NCI-H1092 (cell line): ENCODE data around the gene PEMT.

ENCODE experiments used
- DNase-seq: peaks from one replicate; lab custom pipeline; 2025; lab: John Stamatoyannopoulos, UW

The PEMT gene

GRCh38 chr17:17535957-17536356 lies 55.6 kb downstream of the PEMT start:
- no peak for DNase-seq

- DNase-seq: no peak
These were observed 57.5 kb downstream of the PEMT start for GRCh38 chr17:17533901-17534441.

- no peak for DNase-seq
These were observed 58.5 kb downstream of the PEMT start for GRCh38 chr17:17532991-17533390.

- DNase-seq: no peak
These were observed 60.4 kb downstream of the PEMT start for GRCh38 chr17:17531156-17531555.

- DNase-seq: no peak
These were observed 62.5 kb downstream of the PEMT start for GRCh38 chr17:17528696-17529652.

GRCh38 chr17:17527956-17528500 lies 63.5 kb downstream of the PEMT start:
- no peak for DNase-seq

GRCh38 chr17:17527534-17527933 lies 64.0 kb downstream of the PEMT start:
- no peak for DNase-seq

- DNase-seq: peak; percentile 50
These were observed 65.1 kb downstream of the PEMT start for GRCh38 chr17:17526369-17526768.

- no peak for DNase-seq
These were observed 65.6 kb downstream of the PEMT start for GRCh38 chr17:17525956-17526355.

GRCh38 chr17:17525311-17525710 lies 66.2 kb downstream of the PEMT start:
- peak; percentile 51 for DNase-seq

GRCh38 chr17:17523731-17524490 lies 67.6 kb downstream of the PEMT start:
- no peak for DNase-seq

GRCh38 chr17:17523001-17523730 lies 68.3 kb downstream of the PEMT start:
- peak; percentile 76 for DNase-seq

- DNase-seq: no peak
These were observed 70.8 kb downstream of the PEMT start for GRCh38 chr17:17520599-17521232.

- no peak for DNase-seq
These were observed 71.6 kb downstream of the PEMT start for GRCh38 chr17:17519886-17520285.

GRCh38 chr17:17518951-17519350 lies 72.6 kb downstream of the PEMT start:
- DNase-seq: no peak

- no peak for DNase-seq
These were observed 73.5 kb downstream of the PEMT start for GRCh38 chr17:17518014-17518413.

- no peak for DNase-seq
These were observed 74.4 kb downstream of the PEMT start for GRCh38 chr17:17516941-17517720.

GRCh38 chr17:17515934-17516930 lies 75.3 kb downstream of the PEMT start:
- DNase-seq: no peak
